ENCODE measurements around the gene FIG4. TPM values are rescaled to one million over a fixed set of nuclear protein-coding genes. Genes with fewer than 3 reads are reported as not detected.

Gene FIG4
- total and polyA plus RNA-seq, 2 donors (not counting 1 experiment from before 2014, with no cell fraction given): 21.1 to 38.3 TPM

- DNase-seq (ENCODE audit: low read depth in 2 of 2): no peak
Observed at GRCh38 chr6:109841869-109842268, 150.8 kb downstream of the FIG4 start.

GRCh38 chr6:109852713-109853112, 161.6 kb downstream of the FIG4 start:
- H3K4me1 ChIP-seq (ENCODE audit: control insufficient read depth, extremely low read depth, insufficient read depth, low read length): no peaks in the 10 kb centered on the region
- no peak for DNase-seq (ENCODE audit: low read depth in 2 of 2)

More at GRCh38 chr6:109841869-109842268, 150.8 kb downstream of the FIG4 start:
- Histone ChIP-seq H3K4me3 (replicated peaks in 1 of 4; ENCODE audit: control extremely low read depth in 1 of 4, insufficient read depth in 1 of 4, low read depth in 3 of 4, low read length in 4 of 4) (no peak overlapping the region), H3K4me2 (ENCODE audit: extremely low read depth, insufficient read depth, low read length) (no peak overlapping the region), H3K27me3 (ENCODE audit: control insufficient read depth, insufficient read depth, low read length) (no peaks in the 10 kb centered on the region), H3K27ac (ENCODE audit: insufficient read depth, low read length) (no peak overlapping the region), H3K9me3 (ENCODE audit: control insufficient read depth, insufficient read depth, low read depth, low read length) (no peaks in the 10 kb centered on the region), H3K9ac (ENCODE audit: insufficient read depth, low read length) (no peak overlapping the region), H3K4me1 (ENCODE audit: control insufficient read depth, extremely low read depth, insufficient read depth, low read length) (no peaks in the 10 kb centered on the region), H3K79me2 (ENCODE audit: control insufficient read depth, insufficient read depth, low read length) (no peaks in the 10 kb centered on the region), H2AFZ (ENCODE audit: low read length) (no peak overlapping the region), H3K36me3 (ENCODE audit: control insufficient read depth, insufficient read depth, low read length) (no peaks in the 10 kb centered on the region), H4K20me1 (ENCODE audit: control insufficient read depth, extremely low read depth, insufficient read depth, low read length) (no peaks in the 10 kb centered on the region)
- no peak for TF ChIP-seq CTCF (conservative IDR thresholded peaks at IDR 0.05 in 1 of 2, IDR thresholded peaks at IDR 0.05 in 1 of 2; ENCODE audit: low read depth in 1 of 2, low read length in 2 of 2)
- no peak for TF ChIP-seq EZH2 (IDR thresholded peaks at IDR 0.05; ENCODE audit: low read length, missing control alignments)

GRCh38 chr6:109853426-109853825, 162.3 kb downstream of the FIG4 start:
- no peak overlapping the region for H3K4me3 ChIP-seq (replicated peaks in 1 of 4; ENCODE audit: control extremely low read depth in 1 of 4, insufficient read depth in 1 of 4, low read depth in 3 of 4, low read length in 4 of 4)
- no peaks in the 10 kb centered on the region for H3K27me3 ChIP-seq (ENCODE audit: control insufficient read depth, insufficient read depth, low read length)

More at GRCh38 chr6:109852713-109853112, 161.6 kb downstream of the FIG4 start:
- no peaks in the 10 kb centered on the region for H3K9me3 ChIP-seq (ENCODE audit: control insufficient read depth, insufficient read depth, low read depth, low read length)
- H3K9ac ChIP-seq (ENCODE audit: insufficient read depth, low read length): no peak overlapping the region
- no peaks in the 10 kb centered on the region for H4K20me1 ChIP-seq (ENCODE audit: control insufficient read depth, extremely low read depth, insufficient read depth, low read length)
- H3K27ac ChIP-seq (ENCODE audit: insufficient read depth, low read length): no peak overlapping the region
- TF ChIP-seq CTCF (conservative IDR thresholded peaks at IDR 0.05 in 1 of 2, IDR thresholded peaks at IDR 0.05 in 1 of 2; ENCODE audit: low read depth in 1 of 2, low read length in 2 of 2) (no peak), EZH2 (IDR thresholded peaks at IDR 0.05; ENCODE audit: low read length, missing control alignments) (no peak)
- no peak overlapping the region for H2AFZ ChIP-seq (ENCODE audit: low read length)
- H3K27me3 ChIP-seq (ENCODE audit: control insufficient read depth, insufficient read depth, low read length): no peaks in the 10 kb centered on the region
- H3K36me3 ChIP-seq (ENCODE audit: control insufficient read depth, insufficient read depth, low read length): no peaks in the 10 kb centered on the region
- H3K79me2 ChIP-seq (ENCODE audit: control insufficient read depth, insufficient read depth, low read length): no peaks in the 10 kb centered on the region
- H3K4me2 ChIP-seq (ENCODE audit: extremely low read depth, insufficient read depth, low read length): no peak overlapping the region
- no peak overlapping the region for H3K4me3 ChIP-seq (replicated peaks in 1 of 4; ENCODE audit: control extremely low read depth in 1 of 4, insufficient read depth in 1 of 4, low read depth in 3 of 4, low read length in 4 of 4)

More at GRCh38 chr6:109853426-109853825, 162.3 kb downstream of the FIG4 start:
- H2AFZ ChIP-seq (ENCODE audit: low read length): no peak overlapping the region
- H3K27ac ChIP-seq (ENCODE audit: insufficient read depth, low read length): no peak overlapping the region
- TF ChIP-seq EZH2 (IDR thresholded peaks at IDR 0.05; ENCODE audit: low read length, missing control alignments) (no peak), CTCF (conservative IDR thresholded peaks at IDR 0.05 in 1 of 2, IDR thresholded peaks at IDR 0.05 in 1 of 2; ENCODE audit: low read depth in 1 of 2, low read length in 2 of 2) (no peak)
- H4K20me1 ChIP-seq (ENCODE audit: control insufficient read depth, extremely low read depth, insufficient read depth, low read length): no peaks in the 10 kb centered on the region
- DNase-seq (ENCODE audit: low read depth in 2 of 2): no peak
- H3K9ac ChIP-seq (ENCODE audit: insufficient read depth, low read length): no peak overlapping the region
- H3K4me1 ChIP-seq (ENCODE audit: control insufficient read depth, extremely low read depth, insufficient read depth, low read length): no peaks in the 10 kb centered on the region
- no peaks in the 10 kb centered on the region for H3K79me2 ChIP-seq (ENCODE audit: control insufficient read depth, insufficient read depth, low read length)
- no peak overlapping the region for H3K4me2 ChIP-seq (ENCODE audit: extremely low read depth, insufficient read depth, low read length)
- no peaks in the 10 kb centered on the region for H3K9me3 ChIP-seq (ENCODE audit: control insufficient read depth, insufficient read depth, low read depth, low read length)
- H3K36me3 ChIP-seq (ENCODE audit: control insufficient read depth, insufficient read depth, low read length): no peaks in the 10 kb centered on the region
